Measurements from ENCODE around the gene KCNK18.
"Not testable (repeated sequence)": the region's sequence is repeated elsewhere in the genome, so short reads cannot be mapped to it uniquely, and the experiment has no call there.

The KCNK18 gene

DNA sequence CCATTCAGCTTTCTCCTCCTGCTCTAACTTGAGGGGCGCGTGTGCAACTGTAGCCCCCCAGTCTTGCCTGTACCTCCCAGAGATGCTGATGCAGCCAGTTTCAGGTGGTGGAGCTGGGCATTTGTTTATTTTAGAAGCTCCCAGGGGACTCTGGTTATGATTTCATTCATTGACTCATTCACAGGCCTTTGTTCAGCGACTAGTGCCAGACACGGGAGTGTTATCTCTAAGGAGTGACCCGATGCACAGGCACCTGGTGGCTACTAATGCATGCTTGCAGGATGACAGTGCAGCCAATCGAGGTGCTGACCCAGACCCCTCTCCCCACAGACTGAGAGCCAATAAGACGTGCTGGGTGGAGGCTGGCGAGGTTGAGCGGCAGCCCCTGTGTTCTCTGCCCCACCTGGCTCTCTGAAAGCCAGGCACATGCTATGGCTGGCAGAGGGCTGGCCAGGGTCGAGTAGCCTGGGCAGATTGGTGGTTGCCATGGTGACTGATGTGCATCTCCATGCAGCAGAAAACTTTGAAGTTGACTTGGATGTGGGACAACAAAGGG is 23.9 kb downstream of the KCNK18 start:
- DNase-seq (ENCODE audit: low spot score), result no peak

GRCh38 chr10:117222552-117222951 is 25.3 kb downstream of the KCNK18 start:
- DNase-seq (ENCODE audit: low spot score), result no peak

DNA sequence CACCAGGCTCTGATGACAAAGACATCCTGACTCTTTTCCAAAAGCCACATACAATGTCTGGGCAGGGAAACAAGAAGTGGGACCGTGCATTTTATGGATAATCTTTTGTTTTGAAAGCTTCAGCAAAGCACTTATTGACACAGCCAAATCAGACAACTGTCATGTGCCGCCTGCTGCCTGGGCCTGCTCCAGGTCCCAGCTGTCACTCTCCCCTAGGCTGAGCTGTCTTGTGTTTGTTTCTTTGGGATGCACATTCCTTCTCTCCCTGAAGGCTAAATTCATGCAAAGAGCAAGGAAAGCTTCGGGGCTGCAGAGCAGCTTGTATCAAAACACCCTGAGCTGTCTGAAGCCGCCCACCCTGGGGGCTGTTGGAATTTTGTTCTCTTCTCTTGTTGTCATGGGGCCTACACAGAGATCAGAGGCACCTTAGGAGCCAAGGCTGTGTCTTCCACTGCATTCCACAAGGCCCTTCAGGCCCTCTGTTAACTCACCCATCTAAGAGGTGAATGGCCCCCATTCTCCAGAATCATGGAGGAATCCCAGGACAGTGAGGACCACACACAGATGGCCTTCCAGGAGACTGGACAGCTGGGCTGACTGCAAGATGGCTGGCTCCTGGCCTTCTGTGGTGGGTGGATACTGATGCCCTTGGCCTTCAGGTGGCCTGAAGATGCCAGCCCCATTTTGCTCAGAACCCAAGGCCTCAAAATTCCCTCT is 25.8 kb downstream of the KCNK18 start:
- no peak for DNase-seq (ENCODE audit: low spot score)

GRCh38 chr10:117223693-117224430 is 26.6 kb downstream of the KCNK18 start:
- DNase-seq (ENCODE audit: low spot score), result no peak

- DNase-seq (ENCODE audit: low spot score), result no peak
Measured at GRCh38 chr10:117224881-117225280, 27.6 kb downstream of the KCNK18 start.

- no peak for DNase-seq (ENCODE audit: low spot score)
Measured at GRCh38 chr10:117226813-117227451, 29.6 kb downstream of the KCNK18 start.

GRCh38 chr10:117228210-117228609 is 30.9 kb downstream of the KCNK18 start:
- DNase-seq (ENCODE audit: low spot score), result no peak

GRCh38 chr10:117230107-117230506 is 32.8 kb downstream of the KCNK18 start:
- not testable (repeated sequence) for DNase-seq (ENCODE audit: low spot score)

- no peak for DNase-seq (ENCODE audit: low spot score)
Measured at GRCh38 chr10:117237401-117237991, 40.2 kb downstream of the KCNK18 start.

- DNase-seq (ENCODE audit: low spot score), result no peak
Measured at GRCh38 chr10:117239051-117239450, 41.8 kb downstream of the KCNK18 start.

DNA sequence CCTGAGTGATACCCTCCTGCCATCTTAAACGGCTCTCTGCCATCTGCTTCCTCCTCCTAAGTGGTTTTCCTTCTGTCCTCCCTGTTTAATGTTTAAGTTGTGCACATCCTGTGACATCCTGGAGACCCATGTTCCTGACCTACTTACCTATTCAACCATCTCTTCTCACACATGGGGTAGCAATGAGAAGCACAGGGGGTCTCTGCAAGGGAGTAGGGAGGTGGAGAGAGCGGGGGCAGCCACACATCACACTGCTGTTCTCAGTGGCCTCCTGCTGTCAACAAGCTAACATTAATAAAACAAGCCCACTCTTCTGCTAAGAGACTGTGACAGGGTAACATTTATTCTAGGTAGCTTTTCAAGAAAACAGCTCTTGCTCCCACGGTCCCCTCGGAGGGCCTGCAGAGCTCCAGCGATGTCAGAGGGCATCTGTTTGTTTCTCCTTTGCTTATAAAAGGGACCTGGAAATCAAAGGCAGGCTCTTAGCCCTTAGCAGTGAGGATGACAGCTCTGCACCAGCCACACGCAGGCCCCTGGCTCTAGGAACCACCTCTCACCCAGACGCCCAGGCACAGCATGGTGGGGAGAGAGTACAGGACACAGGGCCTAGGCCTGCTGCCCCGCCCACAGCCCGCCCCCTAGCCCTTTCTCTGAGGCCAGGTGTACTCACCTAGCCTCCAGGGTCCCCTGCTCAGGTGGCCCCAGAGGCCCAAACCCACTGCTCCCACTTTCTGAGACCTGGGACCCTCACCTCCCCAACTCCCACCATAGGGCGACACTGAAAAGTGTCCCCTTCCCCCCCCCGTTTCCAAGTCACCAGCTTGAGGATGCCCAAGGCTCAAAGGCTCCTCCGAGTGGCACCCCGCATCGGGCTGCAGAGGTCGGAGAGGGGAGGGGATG is 42.7 kb downstream of the KCNK18 start:
- DNase-seq (ENCODE audit: low spot score), result no peak

DNA sequence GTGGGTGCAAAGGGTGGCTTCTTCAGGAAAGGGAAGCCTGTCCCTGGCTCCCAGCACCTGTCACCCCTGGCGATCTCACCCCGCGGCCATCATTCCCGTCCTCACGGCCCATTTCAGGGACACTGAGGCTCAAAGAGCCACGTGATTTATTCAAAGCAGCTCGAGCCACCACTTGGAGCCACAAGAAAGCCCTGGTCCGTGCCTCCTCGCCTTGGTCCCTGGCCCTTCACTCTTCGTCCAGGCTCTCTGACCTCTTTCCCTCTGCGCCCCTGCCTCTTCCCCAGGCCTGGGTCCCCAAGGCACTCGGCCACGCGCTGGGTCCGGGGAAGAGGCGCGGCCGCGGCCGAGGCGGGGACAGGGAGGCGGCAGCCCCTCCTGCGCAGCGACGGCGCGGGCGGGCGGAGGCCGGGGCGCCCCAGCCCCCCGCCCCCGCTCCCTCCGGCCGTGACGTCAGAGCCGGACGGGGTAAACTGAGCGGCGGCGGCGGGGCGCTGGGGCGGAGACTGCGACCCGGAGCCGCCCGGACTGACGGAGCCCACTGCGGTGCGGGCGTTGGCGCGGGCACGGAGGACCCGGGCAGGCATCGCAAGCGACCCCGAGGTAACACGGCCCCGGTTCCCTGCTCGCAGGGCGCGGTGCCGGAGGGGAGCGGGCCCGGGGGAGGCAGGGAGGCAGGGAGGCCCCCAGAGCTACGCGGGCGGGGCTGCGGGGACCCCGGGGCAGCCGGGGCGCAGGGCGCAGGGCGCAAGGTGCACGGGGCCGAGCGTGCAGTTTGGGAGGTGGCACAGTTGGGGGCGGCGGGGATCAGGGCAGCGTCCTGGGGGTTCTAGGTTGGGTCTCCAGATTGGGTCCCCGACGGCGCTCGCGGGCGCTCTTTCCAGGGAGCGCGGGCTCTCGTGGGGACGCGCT is 43.6 kb downstream of the KCNK18 start, which contains the start of gene SLC18A2:
Gene SLC18A2 (plus strand): TSS at position 494 of the 909 bp plus-strand sequence. CDS start 580 bp downstream, outside the sequence.
- no peak for DNase-seq (ENCODE audit: low spot score)

DNA sequence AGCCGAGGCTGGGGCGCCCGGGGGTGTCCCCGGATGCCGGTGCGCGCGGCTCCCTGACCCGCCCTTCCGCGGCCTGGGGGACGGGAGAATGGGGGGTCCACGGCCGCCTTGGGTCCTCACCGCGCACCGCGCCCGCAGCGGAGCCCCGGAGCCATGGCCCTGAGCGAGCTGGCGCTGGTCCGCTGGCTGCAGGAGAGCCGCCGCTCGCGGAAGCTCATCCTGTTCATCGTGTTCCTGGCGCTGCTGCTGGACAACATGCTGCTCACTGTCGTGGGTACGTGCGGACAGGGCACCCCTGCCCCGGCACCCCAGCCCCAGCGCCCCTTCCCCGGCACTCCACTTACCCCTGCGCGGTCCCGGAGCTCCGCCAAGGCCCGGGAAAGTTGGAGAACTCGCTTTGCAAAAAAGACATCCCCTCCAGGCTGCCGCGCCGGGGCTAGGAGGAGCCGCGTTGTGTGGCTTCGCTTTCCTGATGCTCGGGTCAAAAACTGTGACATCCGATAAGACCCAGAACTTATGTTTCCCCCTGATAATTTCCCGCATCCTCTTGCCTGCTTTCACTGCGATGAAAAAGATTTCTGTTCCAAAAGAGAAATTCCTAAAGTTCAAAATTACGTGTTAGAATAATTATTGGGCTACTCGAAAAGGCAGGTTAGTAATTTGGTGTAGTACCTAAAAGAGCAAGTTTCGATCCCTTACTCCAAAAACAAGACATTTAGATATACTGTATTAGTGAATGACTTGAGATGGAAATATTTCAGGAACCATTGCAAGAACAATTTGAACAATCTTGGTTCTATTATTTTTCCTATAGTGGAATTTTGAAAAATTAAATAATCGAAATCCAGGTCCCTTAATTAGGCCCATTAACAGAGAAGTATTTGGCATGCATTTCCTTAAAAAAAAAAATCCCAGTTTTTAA is 44.5 kb downstream of the KCNK18 start:
- no peak for DNase-seq (ENCODE audit: low spot score)

DNA sequence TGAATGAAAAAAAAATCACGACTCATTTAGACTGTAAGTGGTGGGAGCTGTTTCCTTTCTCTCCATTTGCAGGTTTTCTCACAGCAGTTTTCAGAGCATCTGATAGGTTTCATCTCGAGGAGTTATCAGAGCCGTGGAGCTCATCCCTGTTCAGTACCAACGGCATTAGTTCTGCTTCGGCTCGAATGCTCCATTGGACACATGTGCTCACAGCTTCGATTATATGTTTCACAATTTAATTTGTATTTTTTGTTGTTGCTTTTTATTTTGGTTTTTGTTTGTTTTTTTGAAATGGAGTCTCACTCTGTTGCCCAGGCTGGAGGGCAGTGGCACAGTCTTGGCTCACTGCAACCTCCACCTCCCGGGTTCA is 45.2 kb downstream of the KCNK18 start:
- DNase-seq (ENCODE audit: low spot score), result no peak

DNA sequence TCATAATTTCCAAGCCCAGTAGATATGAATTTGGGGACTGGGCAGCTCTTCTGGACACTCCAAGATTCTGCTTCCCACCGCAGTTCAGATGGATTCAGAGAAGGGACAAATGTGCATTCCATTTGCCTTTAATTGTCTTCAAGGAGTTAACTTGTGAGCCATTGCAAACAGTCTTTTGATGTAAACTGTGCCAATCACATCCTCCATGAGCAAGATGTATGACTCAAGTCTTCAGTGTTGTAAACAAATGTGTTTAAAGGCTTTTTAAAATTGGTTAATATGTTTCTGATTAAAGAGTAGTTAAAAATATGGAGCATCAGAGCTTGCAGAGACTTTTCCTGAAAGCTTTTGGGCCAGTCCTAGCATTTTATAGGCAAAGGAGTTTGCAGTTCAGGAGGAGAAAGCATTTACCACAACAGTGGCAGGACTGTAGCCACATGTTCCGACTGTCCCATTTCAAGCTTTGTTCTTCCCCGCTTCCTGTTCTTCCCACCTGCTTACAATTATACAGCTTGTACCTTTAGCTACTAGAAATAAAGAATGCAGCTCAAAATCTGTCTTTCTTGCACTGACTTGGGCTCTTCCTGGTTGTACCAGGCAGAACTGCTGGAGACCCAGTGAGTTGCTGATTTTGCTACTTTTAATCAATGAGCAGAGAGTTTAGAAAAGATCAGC is 49.8 kb downstream of the KCNK18 start:
- no peak for DNase-seq (ENCODE audit: low spot score)

DNA sequence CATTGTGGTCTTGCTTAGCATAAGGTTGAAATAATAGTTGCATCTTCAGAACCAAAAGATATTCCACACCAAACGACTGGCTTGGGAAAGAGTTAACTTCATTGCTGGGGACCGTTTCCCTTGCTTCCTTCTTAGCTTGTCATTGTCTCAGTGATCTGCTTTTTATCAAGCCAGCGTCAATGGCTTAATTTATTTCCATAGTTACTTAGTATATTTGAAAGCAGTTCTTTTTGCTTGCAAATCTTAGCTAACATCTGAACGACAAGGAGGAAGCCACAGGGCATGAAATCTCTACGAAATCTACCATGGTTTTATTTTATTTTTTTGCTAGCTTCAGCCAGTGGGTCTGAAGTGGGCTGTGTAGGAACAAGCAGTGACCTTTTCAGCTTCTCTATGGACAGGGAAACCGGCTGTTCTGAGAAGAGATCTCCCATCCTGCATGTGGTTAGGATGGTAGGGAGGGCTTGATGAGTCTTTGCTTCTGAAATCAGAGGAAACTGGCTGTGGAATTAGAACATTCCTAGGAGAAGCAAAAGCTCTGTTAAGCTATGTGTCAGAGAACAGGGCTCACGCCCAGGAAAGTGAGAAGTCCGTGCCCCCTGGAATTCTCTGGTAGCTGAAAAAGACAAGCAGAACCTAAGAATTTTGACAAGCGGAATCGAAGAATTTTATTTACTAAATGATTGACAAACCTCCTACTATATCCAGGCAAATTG is 51.6 kb downstream of the KCNK18 start:
- no peak for DNase-seq (ENCODE audit: low spot score)

DNA sequence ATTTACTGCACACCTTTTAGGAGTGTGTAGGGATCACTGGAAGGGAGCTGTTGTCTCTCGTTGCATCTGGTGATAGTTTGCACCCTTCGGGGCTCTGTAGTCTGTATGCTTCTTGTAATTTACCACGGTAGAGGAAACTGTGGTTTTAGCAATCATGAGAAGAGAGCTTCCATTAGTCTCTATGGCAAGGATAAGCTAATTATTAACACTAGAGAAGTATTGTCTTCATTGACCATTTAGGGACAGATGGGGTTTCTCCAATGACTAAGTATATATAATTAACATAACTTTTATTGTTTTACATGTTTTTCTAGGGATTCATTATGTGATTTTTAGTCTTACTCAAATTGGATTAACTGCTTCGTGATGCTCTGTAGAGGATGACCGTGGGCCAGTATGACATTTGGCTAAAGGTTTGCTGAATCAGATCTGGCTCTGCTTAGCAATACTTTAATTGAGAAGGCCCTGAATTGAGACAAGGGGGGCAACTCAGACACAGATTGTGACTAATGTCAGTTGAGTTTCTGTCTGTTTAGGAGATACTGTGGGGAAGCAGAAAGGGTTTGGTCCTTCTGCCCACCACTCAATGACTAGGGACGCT is 52.3 kb downstream of the KCNK18 start:
- DNase-seq (ENCODE audit: low spot score), result no peak
